Gastrocnemius medialis (tissue), 4 donors: Measurements from ENCODE around the gene CLN6. TPM values are rescaled to one million over a fixed set of nuclear protein-coding genes. Genes with fewer than 3 reads are reported as not detected.

Experiments
- ATAC-seq, 2 donors: fragments of 150-250 bp; one replicate each; pipeline ENCODE4 v1.9.1; 2016
- DNase-seq, 2 donors: peaks; one replicate each; pipeline ENCODE4 v3.0.0-alpha.2; 2019
- H3K27ac ChIP-seq, 4 donors: fragments of 200-600 bp; sonication (generic); 1 replicate in 1 of 4; 2 replicates in 3 of 4; pipeline ENCODE4 v1.5.1; 2016 to 2018; ENCODE audit warnings: mild to moderate bottlenecking in 2 of 4, moderate library complexity in 1 of 4
- H3K27me3 ChIP-seq, 3 donors: fragments of 200-600 bp; sonication (generic) in 2 of 3; 1 replicate in 1 of 3; 2 replicates in 2 of 3; pipeline versions ENCODE4 v1.5.1 to v1.6.0; 2016 to 2019; ENCODE audit warnings: mild to moderate bottlenecking in 1 of 3, moderate library complexity in 1 of 3
- H3K36me3 ChIP-seq, 2 donors: fragments of 200-600 bp; sonication (generic) in 1 of 2; one replicate each; pipeline ENCODE4 v1.5.1; 2017 to 2018
- H3K4me1 ChIP-seq, 2 donors: fragments of 200-600 bp; sonication (generic) in 1 of 2; one replicate each; pipeline ENCODE4 v1.5.1; 2016 to 2017; ENCODE audit warnings: mild to moderate bottlenecking in 2 of 2
- H3K4me3 ChIP-seq, 4 donors: fragments of 200-600 bp; sonication (generic) in 3 of 4; 1 replicate in 1 of 4; 2 replicates in 3 of 4; pipeline ENCODE4 v1.5.1; 2016 to 2019; ENCODE audit warnings: mild to moderate bottlenecking in 2 of 4
- H3K9me3 ChIP-seq, 3 donors: fragments of 200-600 bp; sonication (generic) in 2 of 3; 1 replicate in 1 of 3; 2 replicates in 2 of 3; pipeline ENCODE4 v1.5.1; 2016 to 2019
- POLR2A ChIP-seq, 2 donors: fragments of 450-650 bp; IDR thresholded peaks; one replicate each; pipeline ENCODE4 v1.6.1; 2017; ENCODE audit warnings: antibody characterized with exemption in 2 of 2, mild to moderate bottlenecking in 2 of 2, moderate library complexity in 2 of 2
- in situ Hi-C, 4 donors: fragments of 200-750 bp; cut with MboI; loops; one replicate each; pipeline versions ENCODE4 v1.15.0 to v1.8.0; 2017; ENCODE audit warnings: low sequenced_read_pairs in 4 of 4
- intact Hi-C: fragments of 100-400 bp; cut with DNase I; formaldehyde crosslinking; loops from one replicate; pipeline ENCODE4 v1.15.1; 2023; ENCODE audit warnings: low total_unique reads
- total RNA-seq, 4 donors: library from RNA; depleted of rRNA; stranded (reverse); fragments of >200 nt; gene quantifications; one replicate each; pipeline versions ENCODE4 v1.1.0 to v1.2.3, GENCODE V29; 2016
- TF ChIP-seq, protein P1 (sequence below), 5 experiments: fragments of 450-650 bp in 3 of 5; fragments of 200-600 bp in 2 of 5; sonication (generic) in 2 of 5; IDR thresholded peaks in 4 of 5; conservative IDR thresholded peaks in 1 of 5; 1 replicate in 4 of 5; 2 replicates in 1 of 5; pipeline ENCODE4 v1.5.1; 2016 to 2019; ENCODE audit warnings: antibody characterized with exemption in 5 of 5, mild to moderate bottlenecking in 3 of 5, moderate library complexity in 3 of 5

Gene CLN6
- total RNA-seq, 4 donors from 2014 or later: 17.1 to 18.9 (median 18.5) TPM

- TF ChIP-seq POLR2A (IDR thresholded peaks at IDR 0.05): no peak
- TF ChIP-seq, protein P1, sequence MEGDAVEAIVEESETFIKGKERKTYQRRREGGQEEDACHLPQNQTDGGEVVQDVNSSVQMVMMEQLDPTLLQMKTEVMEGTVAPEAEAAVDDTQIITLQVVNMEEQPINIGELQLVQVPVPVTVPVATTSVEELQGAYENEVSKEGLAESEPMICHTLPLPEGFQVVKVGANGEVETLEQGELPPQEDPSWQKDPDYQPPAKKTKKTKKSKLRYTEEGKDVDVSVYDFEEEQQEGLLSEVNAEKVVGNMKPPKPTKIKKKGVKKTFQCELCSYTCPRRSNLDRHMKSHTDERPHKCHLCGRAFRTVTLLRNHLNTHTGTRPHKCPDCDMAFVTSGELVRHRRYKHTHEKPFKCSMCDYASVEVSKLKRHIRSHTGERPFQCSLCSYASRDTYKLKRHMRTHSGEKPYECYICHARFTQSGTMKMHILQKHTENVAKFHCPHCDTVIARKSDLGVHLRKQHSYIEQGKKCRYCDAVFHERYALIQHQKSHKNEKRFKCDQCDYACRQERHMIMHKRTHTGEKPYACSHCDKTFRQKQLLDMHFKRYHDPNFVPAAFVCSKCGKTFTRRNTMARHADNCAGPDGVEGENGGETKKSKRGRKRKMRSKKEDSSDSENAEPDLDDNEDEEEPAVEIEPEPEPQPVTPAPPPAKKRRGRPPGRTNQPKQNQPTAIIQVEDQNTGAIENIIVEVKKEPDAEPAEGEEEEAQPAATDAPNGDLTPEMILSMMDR (IDR thresholded peaks at IDR 0.05 in 4 of 5, conservative IDR thresholded peaks at IDR 0.05 in 1 of 5): no peak
- in situ Hi-C loops: no loop called here
- no peak overlapping the region for H3K27ac ChIP-seq
- no peak overlapping the region for H3K4me3 ChIP-seq
- H3K4me1 ChIP-seq: no peaks in the 10 kb centered on the region
- H3K9me3 ChIP-seq: no peaks in the 10 kb centered on the region
- no peaks in the 10 kb centered on the region for H3K27me3 ChIP-seq
- DNase-seq (no peak), ATAC-seq (no peak)
- intact Hi-C loops: no loop called here
- peaks cover 0 to 12% of the 10 kb centered on the region in 2 donors for H3K36me3 ChIP-seq
Measured at GRCh38 chr15:68163191-68163590, 66.3 kb downstream of the CLN6 start.

GRCh38 chr15:68158046-68158628 lies 71.4 kb downstream of the CLN6 start:
- H3K9me3 ChIP-seq: no peaks in the 10 kb centered on the region
- H3K4me1 ChIP-seq: no peaks in the 10 kb centered on the region
- H3K36me3 ChIP-seq: peaks cover 0 to 25% of the 10 kb centered on the region in 2 donors
- H3K27ac ChIP-seq: no peak overlapping the region
- in situ Hi-C loops (loop anchor here in 2 of 4 donors (5.0 to 10.0 kb wide), 2 partner anchors 293 to 296 kb away; no protein-coding TSS in a partner anchor), intact Hi-C loops (no loop called here)
- H3K27me3 ChIP-seq: no peaks in the 10 kb centered on the region
- no peak overlapping the region for H3K4me3 ChIP-seq
- TF ChIP-seq, protein P1 (IDR thresholded peaks at IDR 0.05 in 4 of 5, conservative IDR thresholded peaks at IDR 0.05 in 1 of 5): no peak
- TF ChIP-seq POLR2A (IDR thresholded peaks at IDR 0.05): no peak
- DNase-seq (no peak), ATAC-seq (no peak)

DNA sequence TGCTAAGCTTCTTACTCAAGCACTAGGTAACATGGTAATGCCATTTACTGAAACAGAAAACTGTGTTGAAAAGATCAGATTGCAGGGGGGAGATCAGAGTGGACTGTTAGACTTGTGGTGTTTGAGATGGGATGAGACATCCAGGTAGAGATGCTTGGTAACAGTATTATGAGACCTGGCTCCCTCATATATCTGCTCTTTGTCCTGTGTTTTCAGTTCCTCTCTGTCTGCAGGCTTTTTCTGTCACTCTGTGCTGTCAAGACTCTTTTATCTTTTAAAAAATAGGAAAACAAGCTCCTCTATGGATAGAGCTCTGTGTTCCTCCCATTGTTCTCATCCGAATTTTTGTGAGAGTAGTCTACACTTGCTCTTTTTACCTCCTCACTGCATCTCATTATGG lies 72.5 kb downstream of the CLN6 start:
- H3K27me3 ChIP-seq: no peaks in the 10 kb centered on the region

More for the DNA sequence above, 72.5 kb downstream of the CLN6 start:
- Histone ChIP-seq H3K9me3 (no peaks in the 10 kb centered on the region), H3K27ac (no peak overlapping the region), H3K36me3 (peaks cover 0 to 26% of the 10 kb centered on the region in 2 donors), H3K4me1 (peaks cover 0 to 9% of the 10 kb centered on the region in 2 donors), H3K4me3 (no peak overlapping the region)
- ATAC-seq: no peak
- DNase-seq: no peak
- in situ Hi-C loops (loop anchor here in 2 of 4 donors (5.0 to 10.0 kb wide), 2 partner anchors 292 to 295 kb away; no protein-coding TSS in a partner anchor), intact Hi-C loops (no loop called here)
- TF ChIP-seq, protein P1 (IDR thresholded peaks at IDR 0.05 in 4 of 5, conservative IDR thresholded peaks at IDR 0.05 in 1 of 5): no peak
- TF ChIP-seq POLR2A (IDR thresholded peaks at IDR 0.05): no peak

Other genes starting within 250 kb of the CLN6 start
- 10 to 100 TPM; 16.4 to 71.9 (median 23.5) TPM for gene PIAS1, start 175.4 kb downstream of the CLN6 start, total RNA-seq
- gene CALML4, start 24.4 kb downstream of the CLN6 start, total RNA-seq: 1 to 10 TPM in 3 of 4 donors, under 1 TPM in 1; 0.66 to 2.4 (median 1.5) TPM
- 100 to 1,000 TPM in 3 of 4 donors, 10 to 100 TPM in 1; 80.8 to 158 (median 124) TPM for gene FEM1B, start 48.0 kb upstream of the CLN6 start, total RNA-seq
- gene ITGA11, start 202.4 kb upstream of the CLN6 start, total RNA-seq: 10 to 100 TPM in 1 of 4 donors, 1 to 10 TPM in 3; 1.5 to 12.0 (median 2.5) TPM